A549 (cell line): ENCODE measurements around the gene FAM50A. TPM values are rescaled to one million over a fixed set of nuclear protein-coding genes. Genes with fewer than 3 reads are reported as not detected.

Experiments
- ATAC-seq, 2 experiments: fragments of 200-7000 bp in 1 of 2; fragments of >200 bp in 1 of 2; cut with Nextera tagmentation in 1 of 2; cut with Tn5 transposase in 1 of 2; 3 replicates each; pipeline versions ENCODE4 v1.8.0 to v1.9.1; 2018 to 2020; ENCODE audit warnings: mild to moderate bottlenecking in 1 of 2, moderate library complexity in 1 of 2
- CTCF ChIA-PET: fragments of 300-600 bp; sonication (Branson Sonifier 250); formaldehyde crosslinking; extraction: SDS; loops from one replicate; lab custom pipeline; 2021; ENCODE audit warnings: antibody characterized with exemption, inconsistent platforms; lab: Yijun Ruan, JAX
- POLR2A ChIA-PET: fragments of 350-600 bp; formaldehyde crosslinking; extraction: SDS; loops from one replicate; lab custom pipeline; 2021; ENCODE audit warnings: antibody characterized with exemption, inconsistent platforms; lab: Yijun Ruan, JAX
- DNase-seq, 2 experiments: peaks; one replicate each; pipeline versions ENCODE4 v3.0.0 to v3.0.0-alpha.2; 2011 to 2016; ENCODE audit warnings: low read depth in 1 of 2, low spot score in 1 of 2
- FAIRE-seq: peaks from 2 replicates; lab custom pipeline; 2011; peaks lifted over from hg19 to GRCh38; lab: Jason Lieb, UNC
- H3K27ac ChIP-seq, 2 experiments: fragments of >200 bp; sonication (Bioruptor Twin); formaldehyde crosslinking; 3 replicates each; pipeline ENCODE4 v1.5.1; 2016 to 2017
- H3K4me1 ChIP-seq: fragments of >200 bp; sonication (Bioruptor Twin); formaldehyde crosslinking; 3 replicates; pipeline ENCODE4 v1.6.1; 2016
- H3K4me2 ChIP-seq: fragments of >200 bp; sonication (Bioruptor Twin); formaldehyde crosslinking; 3 replicates; pipeline ENCODE4 v1.6.1; 2016
- H3K4me3 ChIP-seq: fragments of >200 bp; sonication (Bioruptor Twin); formaldehyde crosslinking; 3 replicates; pipeline ENCODE4 v1.5.1; 2016
- H3K9me3 ChIP-seq: fragments of >200 bp; sonication (Bioruptor Twin); formaldehyde crosslinking; 3 replicates; pipeline ENCODE4 v1.6.1; 2016
- ATOH8 ChIP-seq: fragments of 250-450 bp; sonication (Bioruptor Pico); IDR thresholded peaks from 2 replicates; pipeline ENCODE4 v1.5.0; 2020; ENCODE audit warnings: low read depth, mild to moderate bottlenecking, moderate library complexity
- BCL3 ChIP-seq: fragments of >200 bp; sonication (Bioruptor Twin); formaldehyde crosslinking; IDR thresholded peaks from 3 replicates; pipeline ENCODE4 v1.6.1; 2016
- BHLHE40 ChIP-seq: IDR thresholded peaks from 2 replicates; pipeline ENCODE4 v1.6.1; 2012; ENCODE audit warnings: low read depth, low read length, inconsistent platforms
- CHD2 ChIP-seq: fragments of 150-350 bp; IDR thresholded peaks from 2 replicates; pipeline ENCODE4 v1.6.1; 2014; ENCODE audit warnings: low read length; ENCODE audit not compliant: partially characterized antibody
- E2F6 ChIP-seq: IDR thresholded peaks from 2 replicates; pipeline ENCODE4 v1.6.1; 2012; ENCODE audit warnings: low read depth, borderline replicate concordance
- EHF ChIP-seq: fragments of 250-450 bp; sonication (Bioruptor Pico); IDR thresholded peaks from 2 replicates; pipeline ENCODE4 v1.5.0; 2020; ENCODE audit warnings: mild to moderate bottlenecking
- FOSB ChIP-seq: fragments of 250-450 bp; sonication (Bioruptor Pico); IDR thresholded peaks from 2 replicates; pipeline ENCODE4 v1.5.0; 2020; ENCODE audit warnings: mild to moderate bottlenecking, moderate library complexity
- GATA3 ChIP-seq: IDR thresholded peaks from 2 replicates; pipeline ENCODE4 v1.6.1; 2012; ENCODE audit warnings: borderline replicate concordance
- HDAC2 ChIP-seq: fragments of 200-600 bp; sonication (generic); IDR thresholded peaks from 2 replicates; pipeline ENCODE4 v1.6.1; 2016
- HES2 ChIP-seq: fragments of >200 bp; sonication (Bioruptor Twin); formaldehyde crosslinking; IDR thresholded peaks from 2 replicates; pipeline ENCODE4 v1.6.1; 2016
- HOXB5 ChIP-seq: fragments of 250-450 bp; sonication (Bioruptor Pico); IDR thresholded peaks from 2 replicates; pipeline ENCODE4 v1.5.0; 2020; ENCODE audit warnings: mild to moderate bottlenecking, moderate library complexity
- MAFK ChIP-seq: fragments of 450-650 bp; IDR thresholded peaks from 2 replicates; pipeline ENCODE4 v1.6.1; 2014; ENCODE audit not compliant: partially characterized antibody
- MAX ChIP-seq: IDR thresholded peaks from 2 replicates; pipeline ENCODE4 v1.6.1; 2012
- MYC ChIP-seq: IDR thresholded peaks from 2 replicates; pipeline ENCODE4 v1.6.1; 2012; ENCODE audit warnings: mild to moderate bottlenecking, inconsistent platforms, low read length, improper control_type of control experiment, borderline replicate concordance
- NFE2L2 ChIP-seq: fragments of 150-350 bp; conservative IDR thresholded peaks from 2 replicates; pipeline ENCODE4 v1.6.1; 2014; ENCODE audit warnings: low read length
- PBX3 ChIP-seq: IDR thresholded peaks from 2 replicates; pipeline ENCODE4 v1.6.1; 2012
- POLR2AphosphoS2 ChIP-seq: conservative IDR thresholded peaks from 2 replicates; pipeline ENCODE4 v1.6.1; 2012; ENCODE audit warnings: low read length, improper control_type of control experiment, inconsistent platforms
- RAD21 ChIP-seq, 2 experiments: fragments of >200 bp in 1 of 2; sonication (Bioruptor Twin) in 1 of 2; formaldehyde crosslinking in 1 of 2; IDR thresholded peaks in 1 of 2; conservative IDR thresholded peaks in 1 of 2; 2 replicates in 1 of 2; 3 replicates in 1 of 2; pipeline ENCODE4 v1.6.1; 2012 to 2018; ENCODE audit warnings: inconsistent platforms in 1 of 2
- RARB ChIP-seq: fragments of 250-450 bp; sonication (Bioruptor Pico); IDR thresholded peaks from 2 replicates; pipeline ENCODE4 v1.8.0; 2021; ENCODE audit warnings: mild to moderate bottlenecking, moderate library complexity
- RFX5 ChIP-seq: fragments of 450-650 bp; IDR thresholded peaks from 2 replicates; pipeline ENCODE4 v1.7.1; 2014; ENCODE audit warnings: antibody characterized with exemption, mild to moderate bottlenecking, moderate library complexity
- RNF2 ChIP-seq: fragments of 200-600 bp; sonication (generic); IDR thresholded peaks from 2 replicates; pipeline ENCODE4 v1.6.1; 2016; ENCODE audit warnings: low read depth, mild to moderate bottlenecking, antibody characterized with exemption, moderate library complexity, borderline replicate concordance
- TFCP2L1 ChIP-seq: fragments of 250-450 bp; sonication (Bioruptor Pico); IDR thresholded peaks from 2 replicates; pipeline ENCODE4 v1.5.0; 2021; ENCODE audit warnings: mild to moderate bottlenecking
- USF2 ChIP-seq: fragments of 450-650 bp; IDR thresholded peaks from 2 replicates; pipeline ENCODE4 v1.6.1; 2014; ENCODE audit warnings: antibody characterized with exemption
- ZFP36 ChIP-seq: fragments of 450-650 bp; IDR thresholded peaks from 2 replicates; pipeline ENCODE4 v1.6.1; 2014; ENCODE audit warnings: borderline replicate concordance; ENCODE audit not compliant: partially characterized antibody
- ZNF302 ChIP-seq: fragments of 250-450 bp; sonication (Bioruptor Pico); IDR thresholded peaks from 2 replicates; pipeline ENCODE4 v1.9.0; 2021; ENCODE audit warnings: inconsistent platforms, mild to moderate bottlenecking, moderate library complexity
- whole genome bisulfite sequencing: methylation state at CpG from one replicate; pipeline ENCODE4 v1.1.6; 2017; ENCODE audit errors: missing lambda C conversion rate; 5-methylcytosine and 5-hydroxymethylcytosine counted together
- polyA plus RNA-seq, 4 experiments: library from polyadenylated mRNA; depleted of rRNA in 3 of 4; stranded (reverse); fragments of >200 nt; fragmentation: RNase III in 1 of 4; extraction: RNeasy Plus Mini Kit Qiagen cat#74134 plus additional on column Dnase treatment in 1 of 4; gene quantifications; 2 replicates in 3 of 4; 3 replicates in 1 of 4; pipeline ENCODE4 v1.2.3, GENCODE V29; 2011 to 2017

FAM50A gene
- polyA plus RNA-seq, 2 of the 4 experiments (the other 2 are of a cell fraction), result 57.8 to 123 TPM

- TF ChIP-seq USF2 (0 out of 2 replicates have a peak, but pooled peaks have one; percentile 7), HDAC2 (no peak), MAFK (no peak), HES2 (no peak), RFX5 (no peak), CHD2 (no peak), ZNF302 (CRISPR knock-in tag) (no peak), E2F6 (peak; percentile 51; the same call in 1 of the 2 replicates), RAD21 (conservative IDR thresholded peaks at IDR 0.05 in 1 of 2, IDR thresholded peaks at IDR 0.05 in 1 of 2) (peak in 1 of 2 experiments; percentile 20; a peak in 1 of 5 replicates), RNF2 (no peak), GATA3 (no peak), FOSB (0 out of 2 replicates have a peak, but pooled peaks have one; percentile 30), EHF (CRISPR knock-in tag) (no peak), HOXB5 (CRISPR knock-in tag) (no peak), ATOH8 (CRISPR knock-in tag) (no peak), BCL3 (no peak), BHLHE40 (0 out of 2 replicates have a peak, but pooled peaks have one; percentile 6), ZFP36 (no peak), MAX (peak; percentile 96), MYC (peak; percentile 96; the same call in 1 of the 2 replicates)
These were observed 45.0 kb upstream of the FAM50A start (continued) for GRCh38 chrX:154398668-154399526.

GRCh38 chrX:154399527-154400368 is 44.2 kb upstream of the FAM50A start:
- Histone ChIP-seq H3K4me2 (peak overlapping the region; percentile 89), H3K4me3 (peak overlapping the region; percentile 88), H3K27ac (peak overlapping the region; percentile 96 to 100), H3K4me1 (peaks cover 18% of the 10 kb centered on the region; the same call in 2 of the 3 replicates)
- WGBS, result 24% methylated on average over 12 of the region's 14 CpGs
- CTCF ChIA-PET, result interaction anchor here (0.9 to 4.7 kb wide), 8 partner anchors 10 to 136 kb away, joined by 3 to 28 read pairs (median 4); partner anchors contain the start of genes DNASE1L1, FLNA and TAFAZZIN
- FAIRE-seq (no peak), ATAC-seq (no peak), DNase-seq (no peak)
- POLR2A ChIA-PET, result interaction anchor here (1.3 to 2.1 kb wide), 3 partner anchors 10 to 12 kb away, joined by 4 to 19 read pairs (median 6); partner anchors contain the start of genes DNASE1L1 and TAFAZZIN
- TF ChIP-seq POLR2AphosphoS2 (no peak; the same call in 1 of the 2 replicates), RARB (CRISPR knock-in tag) (peak; percentile 62; the same call in 1 of the 2 replicates), NFE2L2 (no peak), TFCP2L1 (peak; percentile 53), PBX3 (no peak), HES2 (no peak)
- TF ChIP-seq, all 56 proteins: peak for 2
- no peaks in the 10 kb centered on the region for H3K9me3 ChIP-seq
